Left lobe of liver (tissue), 2 donors: ENCODE results near the gene PSG11. TPM values are rescaled to one million over a fixed set of nuclear protein-coding genes. Genes with fewer than 3 reads are reported as not detected.
"Not testable (repeated sequence)": the region's sequence is repeated elsewhere in the genome, so short reads cannot be mapped to it uniquely, and the experiment has no call there.

ENCODE experiments used
- ATAC-seq: fragments of 200-7000 bp; cut with Tn5 transposase; one replicate; pipeline ENCODE4 v1.9.1; 2020; ENCODE audit warnings: mild to moderate bottlenecking, moderate library complexity
- DNase-seq: peaks from one replicate; pipeline ENCODE4 v3.0.0-alpha.2; 2020; ENCODE audit warnings: low spot score
- total RNA-seq: library from RNA; stranded (reverse); gene quantifications from one replicate; pipeline ENCODE4 v1.2.1, GENCODE V29; 2021
- donor health status: DM: no; HTN: no; CAD: no; lungs with moderate emphysema.
- donor health status: DM: no; HTN: yes; CAD: no.

The PSG11 gene
- not detected for total RNA-seq

DNA sequence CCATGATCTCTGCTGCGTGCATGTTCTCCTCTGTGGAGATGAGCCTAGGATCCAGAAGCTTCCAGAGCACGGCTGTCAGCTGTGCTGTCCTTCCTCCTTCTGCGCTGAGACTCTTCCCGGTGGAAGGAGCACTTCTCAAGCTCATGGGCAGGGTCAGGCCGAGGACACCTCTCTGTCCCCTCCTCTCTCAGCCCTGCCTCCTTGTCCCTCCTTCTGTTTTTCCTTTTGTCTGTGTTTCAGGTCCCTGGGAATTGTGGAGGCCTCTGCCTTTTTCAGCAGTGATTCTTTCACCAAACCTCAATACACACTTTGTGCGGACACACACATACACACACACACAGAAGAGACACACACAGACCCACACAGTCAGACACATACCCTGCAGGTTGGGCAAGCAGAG is at the start of gene PSG11:
PSG11 (minus strand) TSS at position 101 of the 400 bp plus-strand sequence; CDS start at position 4, 97 bp downstream.
- ATAC-seq, DNase-seq: not testable (repeated sequence)

DNA sequence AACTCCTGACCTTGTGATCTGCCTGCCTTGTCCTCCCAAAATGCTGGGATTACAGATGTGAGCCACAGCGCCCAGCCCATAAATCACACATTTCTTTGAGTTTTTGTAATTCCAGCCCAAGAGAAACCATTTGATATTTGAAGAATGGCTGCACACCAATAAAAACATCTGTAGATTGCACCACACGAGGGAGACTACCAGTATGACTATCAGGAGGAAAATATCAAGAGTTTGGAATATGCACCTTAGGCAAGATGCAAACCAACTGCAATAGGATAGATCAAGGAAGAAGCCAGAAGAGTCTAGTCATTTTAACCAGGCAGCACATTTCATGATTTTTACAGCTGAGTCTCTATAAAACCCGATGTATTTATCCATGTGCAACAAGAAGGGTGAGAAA is 36.1 kb upstream of the PSG11 start:
- not testable (repeated sequence) for DNase-seq, ATAC-seq

DNA sequence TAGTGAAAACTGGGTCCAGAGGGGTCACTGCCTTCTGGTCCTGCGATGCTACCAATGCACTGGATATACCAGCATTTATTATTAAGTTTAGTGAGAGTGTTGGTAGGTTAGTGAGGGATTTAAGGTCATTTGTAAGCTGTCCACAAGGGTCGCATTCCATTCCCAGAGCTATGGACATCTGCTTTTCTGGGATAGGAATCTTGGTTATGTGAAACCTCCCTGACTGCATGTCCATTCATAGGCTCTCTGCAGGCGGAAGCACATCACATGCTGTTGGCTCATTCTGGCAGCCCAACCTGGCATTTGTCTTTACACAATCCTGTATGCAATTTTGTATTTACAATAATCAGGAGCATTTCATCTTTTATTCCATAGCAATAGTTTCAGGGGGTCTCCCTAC is 35.1 kb upstream of the PSG11 start:
- not testable (repeated sequence) for ATAC-seq

DNA sequence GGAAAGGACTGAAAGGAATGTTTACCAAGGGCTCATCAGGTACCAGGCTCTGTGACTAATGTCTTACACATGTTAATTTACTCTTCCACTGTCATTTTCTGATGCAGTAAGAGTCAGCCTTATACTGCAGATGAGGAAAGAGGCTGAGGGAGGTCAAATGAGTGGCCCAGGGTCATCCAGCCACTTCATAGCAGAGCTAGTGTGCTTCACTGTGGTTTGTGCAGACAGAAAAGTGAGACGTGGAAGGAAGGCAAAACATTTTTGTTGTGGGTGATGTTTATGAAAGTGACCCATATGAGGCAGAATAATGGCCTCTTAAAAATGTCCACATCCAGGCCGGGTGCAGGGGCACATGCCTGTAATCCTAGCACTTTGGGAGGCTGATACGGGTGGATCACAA is 34.0 kb upstream of the PSG11 start:
- DNase-seq, ATAC-seq: not testable (repeated sequence)

More for the DNA sequence above, 35.1 kb upstream of the PSG11 start:
- DNase-seq: not testable (repeated sequence)

DNA sequence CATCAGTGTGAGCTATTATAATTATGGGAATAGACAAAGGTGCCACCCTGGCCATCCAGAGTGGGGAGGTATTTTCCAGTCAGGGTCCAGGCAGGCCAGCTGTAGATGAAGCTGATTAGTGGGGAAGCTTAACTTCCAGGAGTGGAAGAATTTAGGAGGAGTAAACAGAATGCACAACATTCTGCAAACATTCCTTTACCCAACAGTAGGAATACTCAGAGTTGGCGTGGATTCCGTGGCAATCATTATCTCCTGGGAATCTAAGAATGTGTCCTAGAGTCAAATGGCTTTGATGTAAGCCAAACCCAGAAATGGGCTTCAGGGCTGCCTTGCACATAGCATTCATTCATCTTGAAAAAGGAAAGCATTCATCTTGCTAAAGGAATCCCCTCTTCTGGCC is 33.2 kb upstream of the PSG11 start:
- ATAC-seq, DNase-seq: not testable (repeated sequence)

DNA sequence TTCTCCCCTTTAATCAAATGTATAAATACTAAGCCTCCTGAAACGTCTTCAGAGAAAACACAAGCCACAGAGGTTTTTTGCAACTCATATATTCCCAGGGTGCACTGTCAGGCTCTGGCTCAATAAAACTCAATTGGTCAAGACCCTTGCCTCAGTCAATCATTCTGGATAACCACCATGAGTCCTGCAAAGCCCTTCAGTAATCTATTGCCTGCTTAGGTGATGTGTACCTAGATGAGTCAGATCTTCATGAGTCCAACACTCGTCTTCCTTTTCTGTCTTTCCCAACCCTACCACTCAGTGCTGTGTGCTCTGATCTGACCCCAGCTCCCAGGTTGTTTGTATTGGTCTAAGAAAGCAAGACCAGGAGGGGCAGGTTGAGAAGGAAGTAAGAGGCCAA is 32.2 kb upstream of the PSG11 start:
- not testable (repeated sequence) for DNase-seq, ATAC-seq

DNA sequence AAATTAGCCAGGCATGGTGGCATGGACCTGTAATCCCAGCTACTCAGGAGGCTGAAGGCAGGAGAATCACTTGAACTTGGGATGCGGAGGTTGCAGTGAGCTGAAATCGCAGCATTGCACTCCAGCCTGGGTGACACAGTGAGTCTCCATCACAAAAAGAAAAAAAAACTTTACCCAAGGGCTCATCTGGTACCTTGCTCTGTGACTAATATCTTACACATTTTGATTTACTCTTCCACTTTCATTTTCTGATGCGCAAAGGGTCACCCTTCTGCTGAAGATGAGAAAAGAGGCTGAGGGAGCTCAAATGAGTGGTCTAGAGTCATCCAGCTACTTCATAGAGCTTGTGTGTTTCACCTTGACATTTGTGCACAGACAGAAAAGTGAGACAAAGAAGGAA is 21.7 kb upstream of the PSG11 start:
- ATAC-seq, DNase-seq: not testable (repeated sequence)

DNA sequence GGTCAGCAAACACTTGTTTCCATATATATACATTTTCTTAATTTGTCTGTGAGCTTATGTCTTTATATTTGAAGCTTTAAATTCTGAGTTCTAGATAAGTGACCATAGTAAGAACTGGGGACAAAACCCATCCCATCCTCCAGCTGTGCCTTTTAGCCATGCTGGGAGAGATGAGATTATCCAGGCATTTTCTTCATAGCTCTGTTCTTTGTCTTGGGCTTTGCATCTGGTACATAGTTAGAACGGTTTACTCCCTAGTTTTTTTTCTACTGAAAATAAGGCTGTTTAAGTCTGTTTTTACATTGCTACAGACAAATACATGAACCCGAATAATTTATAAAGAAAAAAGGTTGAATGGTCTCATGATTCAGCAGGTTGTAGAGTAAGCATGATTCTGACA is 20.3 kb upstream of the PSG11 start:
- not testable (repeated sequence) for ATAC-seq, DNase-seq

DNA sequence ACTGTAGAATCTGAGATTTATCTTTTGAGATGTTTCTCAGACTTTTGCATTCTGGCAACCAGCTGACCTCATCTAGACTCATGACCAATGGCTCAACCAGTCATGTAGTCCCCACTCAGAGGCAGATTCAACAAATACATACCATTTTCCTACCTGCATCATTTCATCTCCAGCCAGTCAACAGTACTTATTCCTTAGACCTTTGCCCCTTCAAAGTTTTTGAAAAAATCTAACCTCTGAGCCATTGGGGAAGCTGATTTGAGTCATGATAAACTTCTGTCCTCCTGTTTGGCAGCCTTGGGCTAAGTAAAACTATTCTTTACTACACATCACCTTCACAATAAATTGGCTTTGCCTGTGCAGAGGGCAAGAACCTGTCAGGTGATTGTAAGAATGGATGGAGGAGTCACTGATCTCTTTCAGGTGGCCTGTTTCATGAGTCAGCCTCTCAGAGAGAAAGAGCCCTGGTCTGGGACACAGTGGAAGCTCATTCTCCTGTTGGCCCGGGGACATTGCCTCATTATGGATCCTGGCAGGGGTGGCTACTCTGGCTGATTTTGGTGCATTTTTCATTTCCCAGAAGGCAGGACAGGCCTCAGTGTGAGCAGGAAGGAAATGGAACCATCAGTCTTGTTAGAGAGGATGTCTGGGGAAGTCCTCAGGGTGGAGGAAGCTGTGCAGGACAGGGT is 17.4 kb upstream of the PSG11 start:
- not testable (repeated sequence) for ATAC-seq, DNase-seq

DNA sequence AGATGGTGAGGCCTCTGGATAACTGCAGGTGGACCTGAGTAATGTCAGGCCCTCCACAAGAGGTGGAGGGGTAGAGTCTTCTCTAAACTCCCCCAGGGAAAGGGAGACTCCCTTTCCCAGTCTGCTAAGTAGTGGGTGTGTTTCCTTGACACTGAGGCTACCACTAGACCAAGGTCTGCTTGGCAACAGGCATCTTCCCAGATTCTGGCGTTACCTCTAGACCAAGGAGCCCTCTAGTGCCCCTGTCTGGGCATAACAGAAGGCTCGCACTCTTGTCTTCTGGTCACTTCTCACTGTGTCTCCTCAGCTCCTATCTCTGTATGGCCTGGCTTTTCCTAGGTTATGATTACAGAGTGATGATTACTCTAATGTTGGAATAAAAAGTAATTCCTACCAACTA is 5.4 kb upstream of the PSG11 start:
- DNase-seq, ATAC-seq: not testable (repeated sequence)

DNA sequence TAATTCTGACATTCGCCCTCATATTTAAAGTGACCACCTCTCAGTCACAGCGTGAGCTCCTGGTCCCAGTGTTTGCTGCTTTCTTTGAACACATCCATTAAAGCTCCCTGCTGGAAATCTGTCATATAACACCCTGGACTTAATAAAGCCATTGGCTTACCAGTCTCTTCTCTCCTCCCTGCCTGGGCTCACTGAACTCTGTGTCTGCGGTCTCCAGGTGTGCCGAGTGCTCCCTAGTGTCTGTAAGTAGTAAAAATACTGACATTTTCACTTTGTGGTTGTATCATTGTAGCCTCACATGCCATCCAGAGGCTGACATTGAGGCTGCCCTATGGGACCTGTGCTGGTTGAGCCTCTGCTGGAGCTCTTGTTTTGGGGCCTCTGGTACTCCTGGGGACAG is 2.6 kb upstream of the PSG11 start:
- DNase-seq (no peak), ATAC-seq (no peak)

DNA sequence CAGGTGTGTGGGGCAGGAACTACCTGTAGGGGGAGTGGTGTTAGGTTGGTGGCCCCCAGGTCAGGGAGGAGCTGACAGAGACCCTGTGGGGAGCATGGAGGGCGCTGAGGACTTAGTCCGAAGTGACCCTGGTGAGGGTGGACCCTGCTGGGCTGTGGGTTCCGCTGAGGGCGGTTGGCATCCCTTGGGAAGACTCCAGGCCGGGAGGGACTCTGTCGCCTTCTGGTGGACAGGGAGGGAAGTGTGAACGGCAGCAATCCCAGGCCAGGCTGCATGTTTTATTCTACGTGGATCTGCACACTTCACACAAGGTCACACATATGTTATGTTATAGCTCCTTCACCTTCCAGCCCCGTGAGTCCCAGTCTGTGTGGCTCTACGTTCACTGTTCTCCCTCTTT is 1.7 kb upstream of the PSG11 start:
- ATAC-seq, DNase-seq: not testable (repeated sequence)

DNA sequence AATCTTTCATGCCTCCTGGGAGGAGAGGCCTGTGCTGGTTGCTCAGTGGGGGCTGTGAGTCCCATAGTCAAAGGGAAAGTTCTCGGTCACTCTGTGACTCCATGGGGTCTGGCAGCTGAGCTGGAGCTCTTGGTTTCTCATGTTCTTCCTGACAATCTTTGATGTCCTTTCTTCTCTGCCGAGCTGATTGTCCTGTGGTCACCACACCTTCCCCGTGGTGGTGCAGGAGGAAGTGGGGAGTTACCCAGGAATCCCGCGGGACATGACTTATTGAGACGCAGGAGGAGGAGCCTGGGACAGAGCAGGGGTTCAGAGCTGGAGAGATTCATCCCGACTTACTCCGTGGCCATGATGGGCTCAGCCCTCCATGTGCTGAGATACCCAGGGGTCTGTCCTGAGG is 792 bp upstream of the PSG11 start:
- not testable (repeated sequence) for ATAC-seq, DNase-seq

DNA sequence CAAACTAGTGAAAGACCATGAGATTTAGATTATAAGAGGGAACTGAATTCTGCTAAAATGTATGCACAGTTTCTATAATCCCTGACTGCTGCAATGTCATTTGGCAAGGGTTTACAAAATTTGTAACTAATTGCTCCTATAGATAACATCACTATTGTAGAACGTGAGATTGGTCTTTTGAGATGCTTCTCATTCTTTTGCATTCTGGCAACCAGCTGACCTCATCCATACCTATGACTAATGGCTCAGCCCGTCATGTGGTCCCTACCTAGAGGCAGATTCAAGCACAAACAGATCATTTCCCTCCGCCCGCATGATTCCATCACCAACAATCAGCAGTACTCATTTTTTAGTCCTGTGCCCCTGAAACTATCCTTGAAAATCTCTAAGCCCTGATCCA is 4.2 kb downstream of the PSG11 start:
- not testable (repeated sequence) for ATAC-seq

DNA sequence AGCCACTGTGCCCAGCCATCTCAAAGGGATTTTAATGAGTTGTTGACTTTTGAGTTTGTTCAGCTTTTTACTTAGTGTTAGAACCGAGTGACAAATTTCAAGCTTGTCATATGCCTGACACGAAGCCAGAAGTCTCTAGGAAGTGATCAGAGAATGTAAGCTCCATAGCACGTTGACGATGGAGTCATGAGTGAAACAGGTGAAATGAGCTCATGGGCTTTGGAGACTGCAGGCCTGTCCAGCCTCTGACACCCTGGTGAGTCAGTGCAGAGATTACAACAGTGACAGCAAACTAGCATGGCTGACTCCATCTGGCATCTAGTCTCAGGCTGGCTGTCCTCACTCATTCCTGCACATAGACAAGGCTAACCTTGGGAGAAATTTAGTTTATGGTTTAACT is 4.6 kb downstream of the PSG11 start:
- not testable (repeated sequence) for DNase-seq, ATAC-seq

More for the DNA sequence above, 4.2 kb downstream of the PSG11 start:
- DNase-seq: not testable (repeated sequence)

DNA sequence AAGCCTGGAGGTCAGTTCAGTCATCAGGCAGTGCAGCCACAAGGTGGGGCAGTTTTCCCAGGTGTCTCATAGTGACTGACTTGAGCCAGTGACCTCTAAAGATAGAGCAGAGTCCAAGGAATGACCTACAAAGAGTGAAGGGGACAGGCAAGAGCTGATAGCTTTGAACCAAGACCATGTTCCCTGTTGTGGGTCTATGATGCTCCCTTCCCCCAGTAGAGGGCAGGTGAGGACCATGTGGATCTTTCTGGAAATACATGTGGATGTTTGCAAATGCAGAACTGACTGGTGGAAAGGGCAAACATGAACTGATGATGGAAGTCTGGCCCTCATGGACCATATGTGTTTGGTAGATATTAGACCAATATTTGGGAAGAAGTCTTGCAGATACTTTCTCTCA is 6.7 kb downstream of the PSG11 start:
- not testable (repeated sequence) for DNase-seq, ATAC-seq

DNA sequence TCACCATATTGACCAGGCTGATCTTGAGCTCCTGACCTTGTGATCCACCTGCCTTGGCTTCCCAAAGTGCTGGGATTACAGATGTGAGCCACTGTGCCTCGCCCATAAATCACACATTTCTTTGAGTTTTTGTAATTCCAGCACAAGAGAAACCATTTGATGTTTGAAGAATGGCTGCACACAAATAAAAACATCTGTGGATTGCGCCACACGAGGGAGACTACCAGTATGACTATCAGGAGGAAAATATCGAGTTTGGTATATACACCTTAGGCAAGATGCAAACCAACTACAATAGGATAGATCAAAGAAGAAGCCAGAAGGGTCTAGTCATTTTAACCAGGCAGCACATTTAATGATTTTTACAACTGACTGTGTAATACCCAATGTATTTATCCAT is 20.4 kb downstream of the PSG11 start:
- DNase-seq, ATAC-seq: not testable (repeated sequence)

DNA sequence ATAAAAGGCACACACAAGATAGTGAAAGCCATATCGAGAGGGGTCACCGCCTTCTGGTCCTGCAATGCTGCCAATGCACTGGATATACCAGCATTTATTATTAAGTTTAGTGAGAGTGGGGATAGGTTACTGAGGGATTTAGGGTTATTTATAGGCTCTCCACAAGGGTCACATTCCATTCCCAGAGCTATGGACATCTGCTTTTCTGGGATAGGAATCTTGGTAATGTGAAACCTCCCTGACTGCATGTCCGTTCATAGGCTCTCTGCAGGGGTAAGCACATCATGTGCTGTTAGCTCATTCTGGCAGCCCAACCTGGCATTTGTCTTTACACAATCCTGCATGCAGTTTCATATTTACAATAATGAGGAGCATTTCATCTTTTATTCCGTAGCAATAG is 21.4 kb downstream of the PSG11 start:
- ATAC-seq, DNase-seq: not testable (repeated sequence)

DNA sequence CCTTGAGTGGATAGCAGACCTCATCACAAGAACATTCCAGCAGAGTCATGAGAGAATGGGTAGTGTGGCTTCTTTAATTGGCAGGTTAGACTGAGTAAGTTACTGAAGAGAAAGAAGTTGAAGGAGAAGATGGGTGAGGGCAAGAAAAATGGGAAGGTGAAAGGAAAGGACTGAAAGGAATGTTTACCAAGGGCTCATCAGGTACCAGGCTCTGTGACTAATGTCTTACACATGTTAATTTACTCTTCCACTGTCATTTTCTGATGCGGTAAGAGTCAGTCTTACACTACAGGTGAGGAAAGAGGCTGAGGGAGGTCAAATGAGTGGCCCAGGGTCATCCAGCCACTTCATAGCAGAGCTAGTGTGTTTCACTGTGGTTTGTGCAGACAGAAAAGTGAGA is 22.6 kb downstream of the PSG11 start:
- ATAC-seq, DNase-seq: not testable (repeated sequence)

DNA sequence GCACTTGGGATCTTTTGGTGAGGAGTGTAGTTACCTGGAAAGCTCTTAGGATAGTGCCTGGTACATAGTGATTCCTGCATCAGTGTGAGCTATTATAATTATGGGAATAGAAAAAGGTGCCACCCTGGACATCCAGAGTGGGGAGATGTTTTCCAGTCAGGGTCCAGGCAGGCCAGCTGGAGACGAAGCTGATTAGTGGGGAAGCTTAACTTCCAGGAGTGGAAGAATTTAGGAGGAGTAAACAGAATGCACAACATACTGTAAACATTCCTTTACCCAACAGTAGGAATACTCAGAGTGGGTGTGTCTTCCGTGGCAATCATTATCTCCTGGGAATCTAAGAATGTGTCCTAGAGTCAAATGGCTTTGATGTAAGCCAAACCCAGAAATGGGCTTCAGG is 23.3 kb downstream of the PSG11 start:
- ATAC-seq, DNase-seq: not testable (repeated sequence)

DNA sequence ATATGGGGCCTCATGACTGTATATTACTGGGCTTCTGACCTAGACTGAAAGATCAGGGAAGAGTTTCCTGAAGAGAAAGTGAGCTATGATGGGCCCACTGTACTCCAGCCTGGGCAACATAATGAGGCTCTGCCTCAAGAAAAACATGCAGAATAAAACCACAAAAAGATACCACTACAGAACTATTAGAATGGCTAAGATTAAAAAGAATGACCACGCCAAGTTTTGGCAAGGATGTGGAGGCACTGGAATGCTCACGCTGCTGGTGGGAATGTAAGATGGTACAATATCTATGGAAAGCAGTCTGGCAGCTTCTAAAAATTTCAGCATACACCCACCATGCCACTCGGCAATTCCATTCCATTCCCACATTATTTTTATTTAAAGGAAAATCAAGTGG is 30.1 kb downstream of the PSG11 start:
- not testable (repeated sequence) for DNase-seq, ATAC-seq

DNA sequence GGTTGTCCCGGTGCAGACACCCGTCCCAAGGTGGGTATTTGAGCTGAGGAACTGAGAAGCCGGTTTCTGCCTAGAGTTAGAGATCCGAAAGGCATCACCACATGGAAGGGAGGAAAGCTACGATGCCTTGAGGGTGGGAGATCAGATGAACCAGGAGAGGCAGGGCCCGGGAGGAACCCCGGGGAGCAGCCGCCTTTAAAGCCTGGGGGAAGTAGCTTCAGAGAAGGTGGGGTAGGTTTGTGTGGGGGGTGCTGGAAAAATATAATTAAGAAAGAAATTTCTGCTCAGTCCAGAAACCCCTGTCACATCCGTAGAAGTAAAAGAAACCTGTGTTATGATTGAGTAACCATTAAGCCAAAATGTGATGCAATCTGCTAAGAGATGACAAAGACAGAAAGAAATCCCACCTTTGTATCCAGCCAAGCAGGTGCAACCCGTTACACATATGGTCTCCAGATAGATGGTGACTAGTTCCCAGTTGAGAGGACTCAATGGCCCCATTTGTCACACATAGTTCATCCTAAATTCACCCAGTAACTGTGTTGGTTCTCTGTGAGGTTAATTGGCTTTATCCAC is 34.2 kb downstream of the PSG11 start:
- not testable (repeated sequence) for DNase-seq

More for the DNA sequence above, 34.2 kb downstream of the PSG11 start:
- ATAC-seq: not testable (repeated sequence)
